ENCODE data around the gene CPNE2.

Gene CPNE2

DNA sequence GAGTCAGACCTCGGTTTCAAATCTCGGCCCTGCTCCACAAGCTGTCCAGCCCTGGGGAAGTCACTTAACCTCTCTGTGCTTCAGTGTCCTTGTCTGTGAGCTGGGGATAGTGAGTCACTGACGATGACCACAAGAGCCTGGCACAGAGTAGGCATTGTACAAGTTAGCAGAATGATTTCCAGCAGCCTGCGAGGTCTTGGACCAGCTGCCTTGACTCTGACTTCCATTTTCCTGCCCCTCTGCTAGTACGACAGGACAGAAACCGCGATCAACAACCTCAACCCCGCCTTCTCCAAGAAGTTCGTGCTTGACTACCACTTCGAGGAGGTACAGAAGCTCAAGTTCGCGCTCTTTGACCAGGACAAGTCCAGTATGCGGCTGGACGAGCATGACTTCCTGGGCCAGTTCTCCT, 20.7 kb downstream of the CPNE2 start:
- H3K27ac Mint-ChIP-seq: no peak overlapping the region
- no peak overlapping the region for H3K4me3 Mint-ChIP-seq
- H3K27me3 Mint-ChIP-seq (ENCODE audit: low read depth): no peaks in the 10 kb centered on the region
- no peaks in the 10 kb centered on the region for H3K36me3 Mint-ChIP-seq (ENCODE audit: low read depth)
- no peak for DNase-seq (ENCODE audit: low spot score)
- H3K4me1 Mint-ChIP-seq (ENCODE audit: low read depth): no peaks in the 10 kb centered on the region
- H3K9me3 Mint-ChIP-seq: no peaks in the 10 kb centered on the region

DNA sequence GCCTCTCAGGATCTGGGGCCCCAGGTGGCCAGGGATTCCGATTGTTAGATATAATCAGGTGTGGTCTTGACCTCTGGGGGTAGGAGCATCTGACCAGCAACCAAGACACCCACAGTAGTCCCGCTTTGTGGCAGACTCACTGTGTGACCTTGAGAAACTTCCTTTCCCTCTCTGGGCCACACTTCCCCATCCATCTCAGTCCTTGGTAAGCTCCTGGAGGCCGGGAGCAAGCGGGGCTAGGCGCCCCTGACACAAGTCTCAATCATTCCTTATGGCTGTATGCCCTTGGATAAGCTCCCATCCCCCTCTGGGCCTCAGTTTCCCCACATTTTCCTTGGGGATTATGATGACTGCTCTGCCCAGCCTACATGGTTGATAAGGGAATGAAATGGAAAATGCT, 21.3 kb downstream of the CPNE2 start:
- no peak overlapping the region for H3K4me3 Mint-ChIP-seq
- no peak overlapping the region for H3K27ac Mint-ChIP-seq
- no peak for DNase-seq (ENCODE audit: low spot score)
- H3K27me3 Mint-ChIP-seq (ENCODE audit: low read depth): no peaks in the 10 kb centered on the region
- no peaks in the 10 kb centered on the region for H3K4me1 Mint-ChIP-seq (ENCODE audit: low read depth)
- H3K36me3 Mint-ChIP-seq (ENCODE audit: low read depth): no peaks in the 10 kb centered on the region
- H3K9me3 Mint-ChIP-seq: no peaks in the 10 kb centered on the region

DNA sequence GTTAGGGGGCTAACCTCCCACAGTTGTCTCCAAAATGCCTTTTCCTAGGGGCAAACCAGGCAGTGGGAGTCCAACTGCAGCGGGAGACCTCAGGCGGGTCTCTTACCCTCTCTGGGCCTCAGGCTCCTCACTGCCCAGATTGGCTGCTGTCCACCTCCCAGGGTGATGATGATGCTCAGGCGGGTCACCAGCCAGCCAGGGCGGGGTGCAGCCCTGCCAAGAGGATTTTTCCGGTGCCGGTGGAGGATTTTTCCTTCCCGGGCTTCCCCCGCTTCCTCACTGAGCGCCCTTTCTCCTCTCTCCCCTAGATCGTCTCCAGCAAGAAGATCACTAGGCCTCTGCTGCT, 22.8 kb downstream of the CPNE2 start:
- Mint-ChIP-seq H3K36me3 (ENCODE audit: low read depth) (no peaks in the 10 kb centered on the region), H3K27ac (no peak overlapping the region), H3K27me3 (ENCODE audit: low read depth) (no peaks in the 10 kb centered on the region), H3K4me1 (ENCODE audit: low read depth) (no peaks in the 10 kb centered on the region), H3K4me3 (no peak overlapping the region), H3K9me3 (no peaks in the 10 kb centered on the region)
- DNase-seq (ENCODE audit: low spot score): no peak

DNA sequence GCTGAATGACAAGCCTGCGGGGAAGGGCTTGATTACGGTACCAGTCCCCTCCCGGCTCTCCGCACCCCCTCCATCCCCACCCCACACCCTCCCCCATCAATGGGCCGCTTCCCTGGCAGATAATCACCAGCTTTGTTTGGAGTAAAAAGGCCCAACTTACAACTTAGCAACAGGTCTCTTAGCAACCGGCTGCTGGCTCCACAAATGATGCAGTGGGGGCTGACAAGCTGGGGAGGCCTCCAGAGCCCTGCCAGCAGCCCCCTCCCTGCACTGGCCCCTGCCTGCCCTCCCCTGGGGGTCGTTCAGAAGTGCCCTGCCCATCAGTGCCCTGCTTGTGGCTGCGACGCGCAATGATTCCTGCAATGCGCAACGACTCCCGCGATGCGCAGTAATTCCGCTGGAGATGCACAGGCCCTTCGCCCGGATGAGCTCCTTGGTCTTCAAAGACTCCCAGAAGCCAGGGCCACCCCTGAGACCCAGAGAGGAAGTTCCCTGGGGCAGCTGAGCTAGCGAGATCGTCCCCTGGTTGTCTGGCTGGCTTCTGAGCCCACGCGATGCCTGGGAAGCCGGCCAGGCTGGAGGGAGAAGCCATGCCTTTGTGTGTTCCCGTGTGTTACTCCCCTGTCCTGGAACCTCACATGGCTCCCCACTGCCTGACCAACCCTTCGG, 23.3 kb downstream of the CPNE2 start:
- H3K4me3 Mint-ChIP-seq: no peak overlapping the region
- no peak overlapping the region for H3K27ac Mint-ChIP-seq
- no peaks in the 10 kb centered on the region for H3K27me3 Mint-ChIP-seq (ENCODE audit: low read depth)
- no peak for DNase-seq (ENCODE audit: low spot score)
- H3K36me3 Mint-ChIP-seq (ENCODE audit: low read depth): no peaks in the 10 kb centered on the region
- H3K4me1 Mint-ChIP-seq (ENCODE audit: low read depth): no peaks in the 10 kb centered on the region
- H3K9me3 Mint-ChIP-seq: no peaks in the 10 kb centered on the region

DNA sequence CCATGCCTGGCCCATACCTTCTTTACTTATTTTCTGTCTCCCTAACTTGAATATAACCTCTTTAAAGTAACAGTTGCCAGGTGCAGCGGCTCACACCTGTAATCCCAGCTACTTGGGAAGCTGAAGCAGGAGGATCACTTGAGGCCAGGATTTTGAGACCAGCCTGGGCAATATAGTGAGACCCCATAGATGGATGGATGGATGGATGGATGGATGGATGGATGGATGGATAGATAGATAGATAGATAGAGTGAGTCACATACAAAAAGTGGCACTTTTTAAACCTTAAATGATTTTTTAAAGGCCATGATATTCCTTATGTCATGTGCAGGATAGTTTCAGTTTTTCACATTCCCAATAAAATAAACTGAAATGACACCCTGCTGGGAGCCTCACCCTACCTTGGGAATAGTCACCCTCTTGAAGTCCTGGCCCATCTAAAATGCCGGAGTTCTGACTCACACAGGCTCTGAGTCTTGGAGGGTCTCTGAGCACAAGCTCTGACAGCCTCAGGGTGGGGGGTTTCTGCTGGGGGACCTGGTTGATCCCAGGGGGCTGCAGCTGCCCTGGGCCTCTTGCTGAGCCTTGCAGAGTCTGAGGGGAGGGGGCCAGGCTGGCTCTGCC, 26.2 kb downstream of the CPNE2 start:
- H3K4me1 Mint-ChIP-seq (ENCODE audit: low read depth): no peaks in the 10 kb centered on the region
- no peak for DNase-seq (ENCODE audit: low spot score)
- H3K36me3 Mint-ChIP-seq (ENCODE audit: low read depth): no peaks in the 10 kb centered on the region
- H3K4me3 Mint-ChIP-seq: no peak overlapping the region
- H3K9me3 Mint-ChIP-seq: no peaks in the 10 kb centered on the region
- no peaks in the 10 kb centered on the region for H3K27me3 Mint-ChIP-seq (ENCODE audit: low read depth)
- H3K27ac Mint-ChIP-seq: no peak overlapping the region

DNA sequence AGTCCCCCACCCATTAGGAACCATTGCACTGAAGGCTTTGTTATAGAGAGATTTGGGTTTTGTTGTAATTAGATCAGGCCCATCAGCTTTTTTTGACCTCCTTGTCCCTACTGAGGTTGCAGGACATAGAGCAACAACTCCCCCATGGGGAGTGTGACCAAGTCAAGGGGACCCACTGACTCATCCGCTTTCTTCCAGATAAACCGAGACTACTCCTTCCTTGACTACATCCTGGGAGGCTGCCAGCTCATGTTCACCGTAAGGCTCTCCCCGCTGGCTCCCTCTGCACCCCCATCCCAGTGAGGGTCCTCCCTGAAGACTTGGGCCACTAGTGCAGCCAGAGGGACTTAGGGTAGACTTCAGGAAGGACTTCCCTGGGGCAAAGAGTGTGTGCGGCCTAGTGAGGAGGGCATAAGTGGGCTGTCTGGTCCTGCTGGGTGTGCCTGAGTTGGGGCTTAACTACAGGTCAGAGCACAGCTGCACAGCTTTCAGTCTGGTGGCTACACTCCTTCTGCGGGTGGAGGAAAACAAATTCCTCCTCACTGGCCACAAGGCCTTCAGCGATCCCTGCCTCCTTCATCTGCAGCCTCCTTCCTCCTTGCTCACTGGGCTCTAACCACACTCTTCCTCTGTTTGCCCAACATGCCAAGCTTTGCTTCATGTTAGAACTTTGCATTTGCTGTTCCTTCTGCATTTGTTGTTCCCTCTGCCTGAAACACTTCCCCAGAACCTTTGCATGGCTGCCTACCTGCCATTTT, 31.0 kb downstream of the CPNE2 start:
- H3K4me1 Mint-ChIP-seq (ENCODE audit: low read depth): peaks cover 26% of the 10 kb centered on the region
- no peak for DNase-seq (ENCODE audit: low spot score)
- no peaks in the 10 kb centered on the region for H3K27me3 Mint-ChIP-seq (ENCODE audit: low read depth)
- H3K9me3 Mint-ChIP-seq: no peaks in the 10 kb centered on the region
- H3K27ac Mint-ChIP-seq: peak overlapping the region; percentile 62
- H3K4me3 Mint-ChIP-seq: no peak overlapping the region
- H3K36me3 Mint-ChIP-seq (ENCODE audit: low read depth): no peaks in the 10 kb centered on the region

DNA sequence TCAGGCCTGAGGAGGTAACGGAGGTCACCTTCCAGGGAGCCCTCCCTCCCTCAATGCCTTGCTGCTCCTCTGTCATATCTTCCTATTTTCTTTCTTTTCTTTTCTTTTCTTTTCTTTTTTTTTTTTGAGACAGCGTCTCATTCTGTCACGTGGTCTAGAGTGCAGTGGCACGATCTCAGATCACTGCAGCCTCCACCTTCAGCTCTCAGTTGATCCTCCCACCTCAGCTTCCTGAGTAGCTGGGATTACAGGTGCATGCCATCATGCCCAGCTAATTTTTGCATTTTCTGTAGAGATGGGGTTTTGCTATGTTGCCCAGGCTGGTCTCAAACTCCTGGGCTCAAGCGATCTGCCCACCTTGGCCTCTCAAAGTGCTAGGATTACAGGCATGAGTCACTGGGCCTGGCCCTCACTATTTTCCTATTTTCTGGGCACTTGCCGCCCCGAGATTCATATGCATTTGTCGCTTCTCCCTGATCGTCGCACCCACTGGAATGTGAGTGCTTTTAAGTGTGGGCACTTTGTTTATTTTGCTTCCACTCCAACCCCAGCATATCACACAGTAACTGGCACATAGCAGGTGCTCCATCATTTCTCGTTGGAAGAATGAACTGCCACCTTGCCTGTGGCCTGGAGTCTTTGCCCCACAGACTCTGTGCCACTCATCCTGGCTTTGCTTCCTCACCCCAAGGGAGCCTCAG, 31.7 kb downstream of the CPNE2 start:
- Mint-ChIP-seq H3K27me3 (ENCODE audit: low read depth) (no peaks in the 10 kb centered on the region), H3K4me1 (ENCODE audit: low read depth) (peaks cover 33% of the 10 kb centered on the region), H3K4me3 (no peak overlapping the region), H3K36me3 (ENCODE audit: low read depth) (no peaks in the 10 kb centered on the region), H3K27ac (peak overlapping the region; percentile 62), H3K9me3 (no peaks in the 10 kb centered on the region)
- no peak for DNase-seq (ENCODE audit: low spot score)

DNA sequence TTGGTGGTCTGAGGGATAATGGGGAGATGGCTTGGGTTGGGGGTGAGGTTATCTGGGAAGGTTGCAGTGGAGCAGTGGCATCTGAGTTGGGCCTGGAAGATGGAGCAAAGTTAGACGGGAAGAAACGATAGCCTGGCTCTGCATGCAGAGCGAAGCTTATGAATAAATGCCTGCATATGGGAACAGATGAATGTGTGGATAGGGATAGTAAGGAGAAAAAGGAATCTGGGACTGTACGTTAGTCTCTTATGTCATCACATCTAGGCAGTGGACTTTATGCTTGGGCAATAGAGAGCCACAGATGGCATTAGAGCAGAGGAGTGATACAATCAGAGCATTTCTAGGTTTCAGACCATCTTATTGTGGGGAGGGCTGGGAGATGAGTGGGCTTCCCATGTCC, 33.0 kb downstream of the CPNE2 start:
- DNase-seq (ENCODE audit: low spot score): no peak
- Mint-ChIP-seq H3K27ac (no peak overlapping the region), H3K4me1 (ENCODE audit: low read depth) (peaks cover 35% of the 10 kb centered on the region), H3K9me3 (no peaks in the 10 kb centered on the region), H3K4me3 (no peak overlapping the region), H3K36me3 (ENCODE audit: low read depth) (no peaks in the 10 kb centered on the region), H3K27me3 (ENCODE audit: low read depth) (no peaks in the 10 kb centered on the region)

DNA sequence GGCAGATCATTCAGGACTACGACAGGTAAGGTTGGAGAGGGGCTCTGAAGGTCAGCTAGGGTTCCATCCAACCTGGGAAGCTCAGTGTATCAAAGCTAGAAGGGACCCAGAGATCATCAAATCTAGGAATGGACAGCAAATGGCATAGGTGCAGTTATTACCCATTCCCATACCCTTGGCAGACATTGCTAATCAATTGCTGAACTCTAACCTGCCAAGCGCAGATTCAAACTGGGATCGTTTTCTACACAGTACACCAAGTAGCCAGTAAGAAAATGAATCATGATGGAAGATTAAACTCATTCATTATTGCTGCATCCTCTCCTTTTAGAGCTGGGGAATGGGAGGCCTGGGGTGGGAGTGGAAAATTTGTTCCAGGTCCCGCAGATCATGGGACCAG, 33.6 kb downstream of the CPNE2 start:
- no peak for DNase-seq (ENCODE audit: low spot score)
- Mint-ChIP-seq H3K4me1 (ENCODE audit: low read depth) (peaks cover 35% of the 10 kb centered on the region), H3K27me3 (ENCODE audit: low read depth) (no peaks in the 10 kb centered on the region), H3K4me3 (no peak overlapping the region), H3K9me3 (no peaks in the 10 kb centered on the region), H3K36me3 (ENCODE audit: low read depth) (no peaks in the 10 kb centered on the region), H3K27ac (no peak overlapping the region)

DNA sequence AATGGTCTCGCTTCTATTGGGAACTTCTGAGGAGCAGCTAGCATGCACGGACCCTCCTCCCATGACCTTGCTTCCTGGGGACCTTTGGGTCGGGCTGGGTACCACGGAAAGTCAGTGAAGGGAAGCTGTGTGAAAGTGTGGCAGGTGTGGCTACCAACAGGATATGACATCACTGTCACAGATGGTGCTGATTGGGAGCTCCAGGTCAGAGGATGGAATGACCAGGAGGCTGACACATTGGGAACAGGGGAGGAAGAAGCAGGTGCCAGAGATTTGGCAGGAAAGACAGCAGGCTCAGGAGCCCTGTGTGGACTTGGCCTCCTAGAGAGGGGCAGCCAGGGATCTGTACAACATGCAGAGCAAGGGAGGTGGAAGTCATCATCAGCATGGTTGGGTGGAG, 34.0 kb downstream of the CPNE2 start:
- Mint-ChIP-seq H3K4me1 (ENCODE audit: low read depth) (peaks cover 35% of the 10 kb centered on the region), H3K4me3 (no peak overlapping the region), H3K9me3 (no peaks in the 10 kb centered on the region), H3K36me3 (ENCODE audit: low read depth) (no peaks in the 10 kb centered on the region), H3K27me3 (ENCODE audit: low read depth) (no peaks in the 10 kb centered on the region), H3K27ac (peak overlapping the region; percentile 75)
- no peak for DNase-seq (ENCODE audit: low spot score)

DNA sequence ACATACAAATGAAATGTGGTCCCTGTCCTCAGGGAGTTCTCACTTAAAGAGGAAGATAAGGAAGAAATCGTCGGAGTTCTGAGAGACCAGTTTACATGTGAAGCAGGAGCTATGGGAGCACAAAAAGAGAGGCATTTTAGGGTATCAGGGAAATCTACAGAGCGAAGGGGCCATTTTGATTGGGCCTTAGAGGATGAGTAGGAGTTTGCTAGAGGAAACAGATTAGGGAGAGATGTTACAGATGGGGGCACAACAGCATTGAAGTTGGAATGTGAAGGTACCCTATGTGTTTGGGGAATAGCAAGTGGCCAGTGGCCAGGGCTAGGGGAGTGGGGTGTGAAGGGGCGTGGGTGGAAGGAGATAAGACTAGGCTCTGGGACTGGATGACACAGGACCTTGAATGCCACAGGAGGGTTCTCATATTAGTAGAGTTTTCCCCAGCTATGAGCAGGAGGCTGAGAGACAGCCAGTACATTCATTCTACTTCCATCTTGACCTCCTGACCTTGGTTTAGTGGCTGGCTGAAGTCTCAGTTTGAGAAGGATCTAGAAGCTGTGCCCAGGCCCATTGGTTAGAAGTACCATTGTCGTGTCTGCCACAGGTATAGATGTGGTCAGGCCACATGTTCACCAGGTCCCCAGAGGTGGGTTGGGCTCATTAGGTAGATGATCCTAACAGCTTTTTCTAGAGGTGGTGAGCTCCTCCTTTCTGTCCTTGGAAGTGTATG, 34.8 kb downstream of the CPNE2 start:
- Mint-ChIP-seq H3K4me1 (ENCODE audit: low read depth) (peaks cover 35% of the 10 kb centered on the region), H3K4me3 (no peak overlapping the region), H3K9me3 (no peaks in the 10 kb centered on the region)

DNA sequence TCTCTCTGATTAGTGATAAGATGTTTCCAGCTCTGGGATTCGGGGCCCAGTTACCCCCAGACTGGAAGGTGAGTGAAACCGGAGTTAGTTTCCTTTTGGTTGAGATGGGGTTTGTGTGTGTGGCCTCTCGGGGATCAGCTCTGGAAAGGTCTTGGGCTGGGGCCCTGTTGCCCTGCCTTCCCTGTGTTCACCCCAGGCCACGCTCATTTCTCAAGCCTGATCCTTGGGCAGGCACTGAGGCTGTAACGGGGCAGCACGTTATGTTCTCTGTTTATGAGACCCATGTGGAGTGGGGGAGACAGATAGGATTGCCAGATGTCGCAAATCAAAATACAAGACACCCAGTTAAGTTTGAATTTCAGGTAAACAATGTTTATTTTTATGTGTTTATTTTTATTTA, 35.5 kb downstream of the CPNE2 start:
- H3K4me3 Mint-ChIP-seq: no peak overlapping the region
- no peaks in the 10 kb centered on the region for H3K9me3 Mint-ChIP-seq
- peak overlapping the region; percentile 62 for H3K27ac Mint-ChIP-seq
- DNase-seq (ENCODE audit: low spot score): no peak
- H3K4me1 Mint-ChIP-seq (ENCODE audit: low read depth): peaks cover 35% of the 10 kb centered on the region
- H3K27me3 Mint-ChIP-seq (ENCODE audit: low read depth): no peaks in the 10 kb centered on the region
- no peaks in the 10 kb centered on the region for H3K36me3 Mint-ChIP-seq (ENCODE audit: low read depth)

More for the DNA sequence above, 34.8 kb downstream of the CPNE2 start:
- no peak for DNase-seq (ENCODE audit: low spot score)
- no peaks in the 10 kb centered on the region for H3K27me3 Mint-ChIP-seq (ENCODE audit: low read depth)
- peak overlapping the region; percentile 62 for H3K27ac Mint-ChIP-seq
- H3K36me3 Mint-ChIP-seq (ENCODE audit: low read depth): no peaks in the 10 kb centered on the region

DNA sequence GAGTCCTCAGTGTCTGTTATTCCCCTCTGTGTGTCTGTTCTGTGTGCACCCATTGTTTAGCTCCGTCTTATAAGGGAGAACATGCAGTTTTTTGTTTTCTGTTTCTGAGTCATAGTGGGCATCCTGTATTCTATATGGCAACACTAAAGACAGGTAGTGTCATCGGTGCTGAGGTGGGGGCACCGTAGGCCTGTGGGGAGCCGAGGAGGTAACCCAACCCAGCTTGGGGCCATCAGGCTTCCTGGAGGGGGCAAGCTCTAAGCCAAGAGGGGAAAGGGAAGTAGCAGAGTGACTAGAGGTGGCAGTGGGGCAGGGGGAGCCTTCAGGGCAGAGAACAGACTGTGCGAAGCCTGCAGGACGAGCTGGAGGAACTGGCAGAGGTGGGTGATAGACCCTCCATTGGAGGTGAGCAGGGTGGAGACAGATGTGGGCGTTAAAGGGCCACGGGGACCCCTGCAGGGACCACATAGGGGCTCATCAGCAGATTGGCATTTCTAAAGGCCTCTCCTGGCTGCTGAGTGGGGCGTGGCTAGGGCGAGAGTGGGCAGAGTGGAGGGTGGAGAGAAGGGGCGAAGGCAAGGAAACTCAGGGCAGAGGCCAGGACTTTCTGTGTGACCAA, 36.5 kb downstream of the CPNE2 start:
- H3K36me3 Mint-ChIP-seq (ENCODE audit: low read depth): no peaks in the 10 kb centered on the region
- peaks cover 33% of the 10 kb centered on the region for H3K4me1 Mint-ChIP-seq (ENCODE audit: low read depth)
- peak overlapping the region; percentile 27 for H3K4me3 Mint-ChIP-seq
- no peaks in the 10 kb centered on the region for H3K9me3 Mint-ChIP-seq
- no peaks in the 10 kb centered on the region for H3K27me3 Mint-ChIP-seq (ENCODE audit: low read depth)
- peak overlapping the region; percentile 94 for H3K27ac Mint-ChIP-seq
- peak; percentile 16 for DNase-seq (ENCODE audit: low spot score)

Data from T-helper 2 cell treated with Interferon-gamma antibody and Interleukin-4, amounts not matched to agents 5 μg/mL and 100 μg/mL, for 36 hours (primary cell).